ENCODE measurements around the gene IL1RAP. TPM values are rescaled to one million over a fixed set of nuclear protein-coding genes. Genes with fewer than 3 reads are reported as not detected.

The IL1RAP gene
- total RNA-seq, 1 donor from 2014 or later = 4.4 TPM

DNA sequence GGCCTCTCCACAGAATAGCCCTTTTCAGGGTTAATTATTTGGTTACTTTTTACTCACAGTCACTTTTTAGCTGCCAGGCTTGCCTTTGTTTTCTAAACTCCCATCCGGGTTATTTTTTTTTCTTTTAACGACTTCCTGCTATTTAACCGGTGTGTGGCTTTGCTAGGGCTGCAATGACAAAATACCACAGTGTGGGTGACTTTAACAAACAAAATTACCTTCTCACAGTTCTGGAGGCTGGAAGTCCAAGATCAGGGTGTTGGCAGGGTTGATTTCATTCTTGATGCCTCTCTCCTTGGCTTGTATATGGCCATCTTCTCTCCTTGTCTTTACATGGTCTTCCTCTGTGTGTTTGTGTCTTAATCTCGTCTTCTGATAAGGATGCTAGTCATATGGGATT is 91.5 kb downstream of the IL1RAP start:
- H3K4me1 Mint-ChIP-seq = peaks cover 5% of the 10 kb centered on the region
- no peaks in the 10 kb centered on the region for H3K27me3 Mint-ChIP-seq (ENCODE audit: low read depth)
- no peak overlapping the region for H3K4me3 Mint-ChIP-seq
- no peak overlapping the region for H3K27ac Mint-ChIP-seq (ENCODE audit: unreplicated experiment)
- peaks cover 5% of the 10 kb centered on the region for H3K36me3 Mint-ChIP-seq (ENCODE audit: low read depth)
- TF ChIP-seq, protein P1, sequence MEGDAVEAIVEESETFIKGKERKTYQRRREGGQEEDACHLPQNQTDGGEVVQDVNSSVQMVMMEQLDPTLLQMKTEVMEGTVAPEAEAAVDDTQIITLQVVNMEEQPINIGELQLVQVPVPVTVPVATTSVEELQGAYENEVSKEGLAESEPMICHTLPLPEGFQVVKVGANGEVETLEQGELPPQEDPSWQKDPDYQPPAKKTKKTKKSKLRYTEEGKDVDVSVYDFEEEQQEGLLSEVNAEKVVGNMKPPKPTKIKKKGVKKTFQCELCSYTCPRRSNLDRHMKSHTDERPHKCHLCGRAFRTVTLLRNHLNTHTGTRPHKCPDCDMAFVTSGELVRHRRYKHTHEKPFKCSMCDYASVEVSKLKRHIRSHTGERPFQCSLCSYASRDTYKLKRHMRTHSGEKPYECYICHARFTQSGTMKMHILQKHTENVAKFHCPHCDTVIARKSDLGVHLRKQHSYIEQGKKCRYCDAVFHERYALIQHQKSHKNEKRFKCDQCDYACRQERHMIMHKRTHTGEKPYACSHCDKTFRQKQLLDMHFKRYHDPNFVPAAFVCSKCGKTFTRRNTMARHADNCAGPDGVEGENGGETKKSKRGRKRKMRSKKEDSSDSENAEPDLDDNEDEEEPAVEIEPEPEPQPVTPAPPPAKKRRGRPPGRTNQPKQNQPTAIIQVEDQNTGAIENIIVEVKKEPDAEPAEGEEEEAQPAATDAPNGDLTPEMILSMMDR (conservative IDR thresholded peaks at IDR 0.05) = no peak
- peaks cover 8% of the 10 kb centered on the region for H3K9me3 Mint-ChIP-seq
- DNase-seq (ENCODE audit: low read depth, low spot score) = no peak

DNA sequence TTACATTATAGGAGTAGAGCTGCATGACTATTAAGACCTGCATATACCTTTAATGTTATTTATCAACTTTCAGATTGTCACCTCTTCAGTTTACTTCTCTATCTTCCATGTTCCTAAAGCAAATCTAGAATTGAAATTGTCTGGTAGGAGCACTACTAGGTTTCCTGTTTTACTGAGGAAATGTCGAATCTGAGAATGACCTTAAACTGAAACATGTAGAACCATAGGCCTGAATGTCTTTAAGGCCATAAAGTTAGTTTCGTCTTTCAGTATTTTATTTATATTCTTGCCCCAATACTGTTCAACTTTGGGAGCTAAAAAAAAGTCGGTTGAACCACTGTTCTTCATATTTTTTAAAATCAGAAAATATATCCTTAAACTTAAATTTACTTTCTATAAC is 92.7 kb downstream of the IL1RAP start:
- H3K27ac Mint-ChIP-seq (ENCODE audit: unreplicated experiment) = no peak overlapping the region
- TF ChIP-seq, protein P1 (conservative IDR thresholded peaks at IDR 0.05) = no peak
- DNase-seq (ENCODE audit: low read depth, low spot score) = no peak
- peaks cover 5% of the 10 kb centered on the region for H3K4me1 Mint-ChIP-seq
- H3K27me3 Mint-ChIP-seq (ENCODE audit: low read depth) = no peaks in the 10 kb centered on the region
- no peak overlapping the region for H3K4me3 Mint-ChIP-seq
- peaks cover 8% of the 10 kb centered on the region for H3K9me3 Mint-ChIP-seq
- peaks cover 5% of the 10 kb centered on the region for H3K36me3 Mint-ChIP-seq (ENCODE audit: low read depth)

DNA sequence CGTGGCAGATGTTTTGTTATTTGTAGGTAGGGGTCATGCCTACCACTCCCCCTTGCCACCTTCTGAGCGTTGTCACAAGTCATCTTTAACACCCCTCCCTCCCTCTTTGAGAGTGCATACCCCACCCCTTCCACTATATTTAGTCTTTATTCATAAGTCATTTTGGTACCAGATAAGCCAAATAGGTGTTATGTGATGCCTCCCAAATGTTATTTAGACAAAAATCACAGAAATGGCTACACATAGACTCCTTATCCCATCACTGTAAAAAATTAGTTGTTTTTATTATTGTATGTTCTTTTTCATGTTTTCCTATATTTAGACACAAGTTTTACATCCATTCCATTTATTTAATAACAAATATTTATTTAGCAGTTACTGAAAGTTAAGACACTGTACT is 93.1 kb downstream of the IL1RAP start:
- H3K9me3 Mint-ChIP-seq = peaks cover 8% of the 10 kb centered on the region
- no peak overlapping the region for H3K27ac Mint-ChIP-seq (ENCODE audit: unreplicated experiment)
- H3K4me1 Mint-ChIP-seq = peaks cover 5% of the 10 kb centered on the region
- no peak for DNase-seq (ENCODE audit: low read depth, low spot score)
- H3K27me3 Mint-ChIP-seq (ENCODE audit: low read depth) = no peaks in the 10 kb centered on the region
- TF ChIP-seq, protein P1 (conservative IDR thresholded peaks at IDR 0.05) = no peak
- H3K4me3 Mint-ChIP-seq = no peak overlapping the region
- peaks cover 5% of the 10 kb centered on the region for H3K36me3 Mint-ChIP-seq (ENCODE audit: low read depth)

DNA sequence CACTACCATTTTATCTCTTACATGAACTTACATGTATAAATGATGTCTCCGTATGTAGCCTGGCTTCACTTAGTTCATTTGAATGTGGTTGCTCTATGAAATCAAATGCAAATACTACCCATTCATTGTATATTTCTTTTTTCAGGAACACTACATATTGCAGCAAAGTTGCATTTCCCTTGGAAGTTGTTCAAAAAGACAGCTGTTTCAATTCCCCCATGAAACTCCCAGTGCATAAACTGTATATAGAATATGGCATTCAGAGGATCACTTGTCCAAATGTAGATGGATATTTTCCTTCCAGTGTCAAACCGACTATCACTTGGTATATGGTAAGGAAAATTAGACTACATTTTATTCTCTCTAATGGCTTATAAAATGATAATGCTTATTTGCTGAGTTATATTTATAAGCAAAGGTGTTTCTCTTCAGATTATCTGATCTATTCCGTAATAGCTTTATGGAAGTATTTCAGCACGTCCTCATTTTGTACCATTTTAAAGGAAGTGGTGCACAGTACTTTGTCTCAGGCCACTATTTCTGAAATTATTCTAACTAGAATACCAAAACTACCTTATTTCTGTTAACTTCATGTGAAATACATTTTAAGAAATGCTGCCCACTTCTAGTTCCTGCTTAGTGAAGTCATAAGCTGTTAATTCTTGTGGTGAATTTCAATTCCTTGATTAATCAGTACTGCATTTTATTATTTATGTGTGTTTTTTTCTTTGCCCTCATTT is 95.1 kb downstream of the IL1RAP start:
- Mint-ChIP-seq H3K27ac (ENCODE audit: unreplicated experiment) (no peak overlapping the region), H3K4me3 (no peak overlapping the region), H3K9me3 (peaks cover 8% of the 10 kb centered on the region), H3K4me1 (peaks cover 5% of the 10 kb centered on the region), H3K27me3 (ENCODE audit: low read depth) (peaks cover 8% of the 10 kb centered on the region), H3K36me3 (ENCODE audit: low read depth) (peaks cover 5% of the 10 kb centered on the region)
- TF ChIP-seq, protein P1 (conservative IDR thresholded peaks at IDR 0.05) = no peak
- no peak for DNase-seq (ENCODE audit: low read depth, low spot score)

DNA sequence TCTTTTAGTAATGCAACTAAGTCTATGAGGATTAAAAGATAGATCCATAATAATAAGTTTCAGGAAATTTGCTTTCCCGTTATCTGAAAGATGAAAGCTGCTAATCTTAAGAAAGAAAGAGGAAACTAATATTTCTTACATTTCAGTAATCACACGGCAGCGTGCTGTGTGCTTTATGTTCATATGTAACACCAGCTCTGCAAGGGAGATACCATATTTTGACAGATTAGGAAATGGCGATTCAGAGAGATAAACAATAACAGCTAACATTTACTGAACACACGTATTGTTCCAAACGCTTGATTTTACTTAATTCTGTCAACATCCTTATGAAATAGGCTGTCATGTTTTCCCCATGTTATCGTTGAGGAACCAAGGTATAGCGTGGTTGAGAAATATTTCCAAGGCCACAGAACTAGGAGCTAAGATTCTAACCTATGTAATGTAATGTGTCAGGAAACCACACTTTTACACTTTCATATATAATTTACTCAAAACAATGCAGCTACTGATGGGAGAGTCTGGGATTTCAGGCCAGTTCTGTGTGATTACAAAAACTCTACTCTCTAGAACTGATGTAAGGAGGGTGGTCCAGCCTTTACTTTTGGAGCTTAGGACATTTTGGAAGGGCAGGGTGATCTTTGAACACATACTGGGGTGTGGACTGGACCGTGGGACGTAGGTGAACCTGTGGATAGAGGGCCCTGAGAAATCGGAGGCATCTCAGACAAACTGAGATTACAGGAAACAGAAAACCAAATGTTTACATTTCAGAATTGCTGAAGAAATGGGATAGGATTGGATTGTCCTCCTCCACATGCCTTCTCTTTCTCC is 100.6 kb downstream of the IL1RAP start:
- H3K27ac Mint-ChIP-seq (ENCODE audit: unreplicated experiment) = no peak overlapping the region
- H3K9me3 Mint-ChIP-seq = no peaks in the 10 kb centered on the region
- TF ChIP-seq, protein P1 (conservative IDR thresholded peaks at IDR 0.05) = no peak
- H3K27me3 Mint-ChIP-seq (ENCODE audit: low read depth) = peaks cover 35% of the 10 kb centered on the region
- H3K36me3 Mint-ChIP-seq (ENCODE audit: low read depth) = no peaks in the 10 kb centered on the region
- no peak overlapping the region for H3K4me3 Mint-ChIP-seq
- H3K4me1 Mint-ChIP-seq = peaks cover 21% of the 10 kb centered on the region
- DNase-seq (ENCODE audit: low read depth, low spot score) = no peak
